IMR-90 (cell line): ENCODE results near the gene KCTD13. TPM values are rescaled to one million over a fixed set of nuclear protein-coding genes. Genes with fewer than 3 reads are reported as not detected.

ENCODE experiments used
- ATAC-seq: fragments of 200-7000 bp; cut with Tn5 transposase; 2 replicates; pipeline ENCODE4 v1.9.1; 2020; ENCODE audit warnings: low read depth, mild to moderate bottlenecking, moderate library complexity
- BruUV-seq: library from RNA; stranded (reverse); fragments of 400-500 nt; replicated peaks from 2 replicates; lab custom pipeline; 2021; lab: Mats Ljungman, UMichigan
- CTCF ChIA-PET: fragments of 300-600 bp; formaldehyde crosslinking; extraction: SDS; loops from one replicate; lab custom pipeline; 2021; ENCODE audit warnings: antibody characterized with exemption; lab: Yijun Ruan, JAX
- POLR2A ChIA-PET: fragments of 300-600 bp; sonication (Branson Sonifier 250); formaldehyde crosslinking; loops from one replicate; lab custom pipeline; 2022; ENCODE audit warnings: antibody characterized with exemption; ENCODE audit not compliant: unreplicated experiment; lab: Charles Lee
- DNase-seq: peaks from one replicate; pipeline ENCODE4 v3.0.0; 2013
- H2AFZ ChIP-seq: replicated peaks from 2 replicates; pipeline ENCODE3; 2013; ENCODE audit warnings: low read length, mild to moderate bottlenecking; ENCODE audit not compliant: poor library complexity
- H2AK5ac ChIP-seq: 2 replicates; pipeline ENCODE4 v1.6.1; 2013; ENCODE audit warnings: low read depth, low read length, inconsistent platforms
- H2AK9ac ChIP-seq: replicated peaks from 2 replicates; pipeline ENCODE3; 2013; ENCODE audit warnings: mild to moderate bottlenecking, low read depth, low read length, moderate library complexity; ENCODE audit not compliant: poor library complexity
- H2BK120ac ChIP-seq: 2 replicates; pipeline ENCODE4 v1.6.1; 2013; ENCODE audit warnings: low read depth, low read length, inconsistent platforms
- H2BK15ac ChIP-seq: 3 replicates; pipeline ENCODE4 v1.6.1; 2013; ENCODE audit warnings: low read depth, low read length, inconsistent platforms
- H2BK20ac ChIP-seq: 2 replicates; pipeline ENCODE4 v1.6.1; 2013; ENCODE audit warnings: low read depth, mild to moderate bottlenecking, inconsistent platforms, low read length, moderate library complexity
- H2BK5ac ChIP-seq: 2 replicates; pipeline ENCODE4 v1.6.1; 2013; ENCODE audit warnings: mild to moderate bottlenecking, low read depth, low read length, inconsistent platforms; ENCODE audit not compliant: poor library complexity, severe bottlenecking
- H3K14ac ChIP-seq: replicated peaks from 2 replicates; pipeline ENCODE4 v1.6.1; 2013; ENCODE audit warnings: low read depth, low read length, inconsistent platforms
- H3K18ac ChIP-seq: 2 replicates; pipeline ENCODE4 v1.6.1; 2013; ENCODE audit warnings: low read depth, low read length, control low read depth
- H3K23ac ChIP-seq: 2 replicates; pipeline ENCODE4 v1.6.1; 2013; ENCODE audit warnings: low read depth, low read length, inconsistent platforms
- H3K27ac ChIP-seq: 2 replicates; pipeline ENCODE4 v1.5.1; 2013; ENCODE audit warnings: mild to moderate bottlenecking, control low read depth, low read length; ENCODE audit not compliant: insufficient read depth
- H3K27me3 ChIP-seq: 2 replicates; pipeline ENCODE4 v1.6.1; 2013; ENCODE audit warnings: low read length; ENCODE audit not compliant: control insufficient read depth, insufficient read depth
- H3K36me3 ChIP-seq: 2 replicates; pipeline ENCODE4 v1.6.1; 2013; ENCODE audit warnings: low read length, mixed read lengths; ENCODE audit not compliant: control insufficient read depth, insufficient read depth
- H3K4ac ChIP-seq: 2 replicates; pipeline ENCODE4 v1.6.1; 2013; ENCODE audit warnings: low read depth, low read length, inconsistent platforms
- H3K4me1 ChIP-seq: 2 replicates; pipeline ENCODE4 v1.6.1; 2013; ENCODE audit warnings: low read length, mixed read lengths; ENCODE audit not compliant: control insufficient read depth, insufficient read depth
- H3K4me2 ChIP-seq: 2 replicates; pipeline ENCODE4 v1.6.1; 2013; ENCODE audit warnings: low read depth, mild to moderate bottlenecking, control low read depth, low read length, moderate library complexity
- H3K4me3 ChIP-seq: 2 replicates; pipeline ENCODE4 v1.5.1; 2013; ENCODE audit warnings: low read depth, mild to moderate bottlenecking, control low read depth, low read length, moderate library complexity; ENCODE audit not compliant: insufficient read depth
- H3K56ac ChIP-seq: 2 replicates; pipeline ENCODE4 v1.6.1; 2013; ENCODE audit warnings: low read length, inconsistent platforms; ENCODE audit not compliant: insufficient read depth; ENCODE audit errors: extremely low read depth
- H3K79me1 ChIP-seq, 2 experiments: 2 replicates each; pipeline ENCODE4 v1.6.1; 2013; ENCODE audit warnings: low read length in 2 of 2, inconsistent platforms in 1 of 2, low read depth in 1 of 2
- H3K9ac ChIP-seq: 2 replicates; pipeline ENCODE4 v1.6.1; 2013; ENCODE audit warnings: low read depth, low read length, control low read depth
- H3K9me1 ChIP-seq: 2 replicates; pipeline ENCODE4 v1.6.1; 2013; ENCODE audit warnings: low read length, inconsistent platforms; ENCODE audit not compliant: insufficient read depth
- H3K9me3 ChIP-seq: 2 replicates; pipeline ENCODE4 v1.6.1; 2013; ENCODE audit warnings: low read length; ENCODE audit not compliant: control insufficient read depth, insufficient read depth
- H4K20me1 ChIP-seq: 2 replicates; pipeline ENCODE4 v1.6.1; 2013; ENCODE audit warnings: low read length, inconsistent platforms; ENCODE audit not compliant: insufficient read depth
- H4K5ac ChIP-seq: 2 replicates; pipeline ENCODE4 v1.6.1; 2013; ENCODE audit warnings: mild to moderate bottlenecking, low read depth, low read length, control low read depth
- H4K8ac ChIP-seq, 2 experiments: 2 replicates each; pipeline ENCODE4 v1.6.1; 2013; ENCODE audit warnings: low read depth in 2 of 2, low read length in 2 of 2, control low read depth in 1 of 2, inconsistent platforms in 1 of 2
- H4K91ac ChIP-seq: 2 replicates; pipeline ENCODE4 v1.6.1; 2013; ENCODE audit warnings: low read depth, low read length, inconsistent platforms; ENCODE audit not compliant: insufficient read depth
- BHLHE40 ChIP-seq: fragments of 150-350 bp; IDR thresholded peaks from 2 replicates; pipeline ENCODE4 v1.6.1; 2016; ENCODE audit warnings: mild to moderate bottlenecking, low read depth, low read length
- CEBPB ChIP-seq: IDR thresholded peaks from 2 replicates; pipeline ENCODE4 v1.6.1; 2012; ENCODE audit warnings: low read depth, low read length, improper control_type of control experiment
- CHD1 ChIP-seq: IDR thresholded peaks from 2 replicates; pipeline ENCODE4 v1.6.1; 2012; ENCODE audit warnings: low read depth, low read length, improper control_type of control experiment
- FOS ChIP-seq: fragments of 150-350 bp; IDR thresholded peaks from 2 replicates; pipeline ENCODE4 v1.6.1; 2016; ENCODE audit warnings: low read depth, low read length
- MAFK ChIP-seq: IDR thresholded peaks from 2 replicates; pipeline ENCODE4 v1.6.1; 2012; ENCODE audit warnings: low read depth, low read length, improper control_type of control experiment
- MAZ ChIP-seq: IDR thresholded peaks from 2 replicates; pipeline ENCODE4 v1.6.1; 2012; ENCODE audit warnings: low read depth, mild to moderate bottlenecking, low read length, improper control_type of control experiment, moderate library complexity, borderline replicate concordance
- MXI1 ChIP-seq: IDR thresholded peaks from 2 replicates; pipeline ENCODE4 v1.6.1; 2012; ENCODE audit warnings: low read depth, mild to moderate bottlenecking, low read length, moderate library complexity, borderline replicate concordance
- NFE2L2 ChIP-seq: fragments of 150-350 bp; IDR thresholded peaks from 2 replicates; pipeline ENCODE4 v1.6.1; 2016; ENCODE audit warnings: low read depth, mild to moderate bottlenecking, low read length
- RAD21 ChIP-seq: IDR thresholded peaks from 2 replicates; pipeline ENCODE4 v1.6.1; 2012; ENCODE audit warnings: low read length, improper control_type of control experiment
- RCOR1 ChIP-seq: IDR thresholded peaks from 2 replicates; pipeline ENCODE4 v1.6.1; 2012; ENCODE audit warnings: mild to moderate bottlenecking, low read length, improper control_type of control experiment; ENCODE audit not compliant: insufficient replicate concordance
- RFX5 ChIP-seq: IDR thresholded peaks from 2 replicates; pipeline ENCODE4 v1.8.0; 2012; ENCODE audit warnings: low read depth, mild to moderate bottlenecking, low read length, moderate library complexity
- SMC3 ChIP-seq: fragments of 150-350 bp; IDR thresholded peaks from 2 replicates; pipeline ENCODE4 v1.6.1; 2016; ENCODE audit warnings: low read depth, mild to moderate bottlenecking, antibody characterized with exemption, low read length, moderate library complexity
- WGBS, 2 experiments: methylation state at CpG; one replicate each; pipeline versions ENCODE4 v1.1.5 to v1.1.7; 2013; ENCODE audit warnings: missing lambda C conversion rate in 2 of 2; ENCODE audit not compliant: insufficient read length in 1 of 2; ENCODE audit errors: extremely low coverage in 2 of 2; 5-methylcytosine and 5-hydroxymethylcytosine counted together
- dilution Hi-C: fragments of 300-500 bp; cut with HindIII; formaldehyde crosslinking; loops from one replicate; pipeline ENCODE4 v1.14.3; 2018; ENCODE audit warnings: low sequenced_read_pairs; ENCODE audit not compliant: unreplicated experiment
- in situ Hi-C: fragments of 300-500 bp; cut with MboI; formaldehyde crosslinking; loops from 3 replicates; pipeline ENCODE4 v1.14.3; 2019; ENCODE audit warnings: low sequenced_read_pairs, inconsistent platforms, mixed read lengths
- intact Hi-C: fragments of 100-400 bp; cut with micrococcal nuclease; formaldehyde crosslinking; loops from 2 replicates; pipeline ENCODE4 v1.10.0; 2022
- polyA plus RNA-seq, 3 experiments: library from polyadenylated mRNA; depleted of rRNA; stranded (reverse); fragments of >200 nt; gene quantifications; 2 replicates each; pipeline ENCODE4 v1.2.3, GENCODE V29; 2012; ENCODE audit warnings: low replicate concordance in 1 of 3
- total RNA-seq: library from RNA; depleted of rRNA; stranded (reverse); fragments of >200 nt; gene quantifications from 2 replicates; pipeline ENCODE4 v1.2.3, GENCODE V29; 2012
- TF ChIP-seq, protein P1 (sequence below): fragments of 150-350 bp; IDR thresholded peaks from 2 replicates; pipeline ENCODE4 v1.6.1; 2016; ENCODE audit warnings: low read depth, mild to moderate bottlenecking, low read length, moderate library complexity, borderline replicate concordance
- TF ChIP-seq, protein P2 (sequence below): conservative IDR thresholded peaks from 2 replicates; pipeline ENCODE4 v1.5.1; 2012; ENCODE audit warnings: mild to moderate bottlenecking, low read depth, low read length, improper control_type of control experiment
- TF ChIP-seq, protein P3 (sequence below): fragments of 150-350 bp; IDR thresholded peaks from 2 replicates; pipeline ENCODE4 v1.6.1; 2017; ENCODE audit warnings: mild to moderate bottlenecking, antibody characterized with exemption, low read length, low read depth

Gene KCTD13
- total and polyA plus RNA-seq, 2 of the 4 experiments (the other 2 are of a cell fraction) = 4.1 to 20.7 TPM

DNA sequence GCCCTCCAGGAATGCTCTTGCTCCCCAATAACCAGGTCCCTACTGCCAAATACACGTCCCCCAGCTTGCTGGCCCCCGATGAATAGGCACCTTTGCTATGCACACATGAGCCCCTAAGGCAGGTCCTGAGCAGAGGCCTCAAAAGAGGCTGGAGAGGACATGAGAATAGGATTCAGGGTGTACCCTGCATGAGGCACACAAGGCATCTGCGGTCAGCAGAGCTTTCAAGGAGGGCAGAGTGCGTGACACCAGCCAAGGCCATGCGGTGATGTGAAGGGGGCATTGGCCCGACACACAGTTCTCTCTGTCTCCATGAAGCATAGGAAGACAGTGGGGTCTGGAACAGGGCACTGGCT, 33.6 kb downstream of the KCTD13 start:
- in situ Hi-C loops = no loop called here
- no peaks in the 10 kb centered on the region for H4K20me1 ChIP-seq
- H3K9me1 ChIP-seq = no peaks in the 10 kb centered on the region; the same call in 1 of the 2 replicates
- no peak overlapping the region for H3K4me3 ChIP-seq
- CTCF ChIA-PET = no interaction called here
- H3K4me1 ChIP-seq = no peaks in the 10 kb centered on the region
- TF ChIP-seq BHLHE40 = no peak
- TF ChIP-seq SMC3 = no peak
- TF ChIP-seq, protein P1, sequence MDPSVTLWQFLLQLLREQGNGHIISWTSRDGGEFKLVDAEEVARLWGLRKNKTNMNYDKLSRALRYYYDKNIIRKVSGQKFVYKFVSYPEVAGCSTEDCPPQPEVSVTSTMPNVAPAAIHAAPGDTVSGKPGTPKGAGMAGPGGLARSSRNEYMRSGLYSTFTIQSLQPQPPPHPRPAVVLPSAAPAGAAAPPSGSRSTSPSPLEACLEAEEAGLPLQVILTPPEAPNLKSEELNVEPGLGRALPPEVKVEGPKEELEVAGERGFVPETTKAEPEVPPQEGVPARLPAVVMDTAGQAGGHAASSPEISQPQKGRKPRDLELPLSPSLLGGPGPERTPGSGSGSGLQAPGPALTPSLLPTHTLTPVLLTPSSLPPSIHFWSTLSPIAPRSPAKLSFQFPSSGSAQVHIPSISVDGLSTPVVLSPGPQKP = no peak
- TF ChIP-seq, protein P2, sequence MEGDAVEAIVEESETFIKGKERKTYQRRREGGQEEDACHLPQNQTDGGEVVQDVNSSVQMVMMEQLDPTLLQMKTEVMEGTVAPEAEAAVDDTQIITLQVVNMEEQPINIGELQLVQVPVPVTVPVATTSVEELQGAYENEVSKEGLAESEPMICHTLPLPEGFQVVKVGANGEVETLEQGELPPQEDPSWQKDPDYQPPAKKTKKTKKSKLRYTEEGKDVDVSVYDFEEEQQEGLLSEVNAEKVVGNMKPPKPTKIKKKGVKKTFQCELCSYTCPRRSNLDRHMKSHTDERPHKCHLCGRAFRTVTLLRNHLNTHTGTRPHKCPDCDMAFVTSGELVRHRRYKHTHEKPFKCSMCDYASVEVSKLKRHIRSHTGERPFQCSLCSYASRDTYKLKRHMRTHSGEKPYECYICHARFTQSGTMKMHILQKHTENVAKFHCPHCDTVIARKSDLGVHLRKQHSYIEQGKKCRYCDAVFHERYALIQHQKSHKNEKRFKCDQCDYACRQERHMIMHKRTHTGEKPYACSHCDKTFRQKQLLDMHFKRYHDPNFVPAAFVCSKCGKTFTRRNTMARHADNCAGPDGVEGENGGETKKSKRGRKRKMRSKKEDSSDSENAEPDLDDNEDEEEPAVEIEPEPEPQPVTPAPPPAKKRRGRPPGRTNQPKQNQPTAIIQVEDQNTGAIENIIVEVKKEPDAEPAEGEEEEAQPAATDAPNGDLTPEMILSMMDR = no peak
- no peak for TF ChIP-seq CHD1
- no peak for TF ChIP-seq RAD21
- no peak for TF ChIP-seq RCOR1
- TF ChIP-seq MAFK = no peak
- no peak for TF ChIP-seq MAZ
- TF ChIP-seq FOS = no peak
- no peak for TF ChIP-seq MXI1
- TF ChIP-seq, protein P3, sequence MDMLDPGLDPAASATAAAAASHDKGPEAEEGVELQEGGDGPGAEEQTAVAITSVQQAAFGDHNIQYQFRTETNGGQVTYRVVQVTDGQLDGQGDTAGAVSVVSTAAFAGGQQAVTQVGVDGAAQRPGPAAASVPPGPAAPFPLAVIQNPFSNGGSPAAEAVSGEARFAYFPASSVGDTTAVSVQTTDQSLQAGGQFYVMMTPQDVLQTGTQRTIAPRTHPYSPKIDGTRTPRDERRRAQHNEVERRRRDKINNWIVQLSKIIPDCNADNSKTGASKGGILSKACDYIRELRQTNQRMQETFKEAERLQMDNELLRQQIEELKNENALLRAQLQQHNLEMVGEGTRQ = no peak
- no peak for TF ChIP-seq RFX5
- TF ChIP-seq NFE2L2 = no peak
- no peak for TF ChIP-seq CEBPB
- POLR2A ChIA-PET = no interaction called here
- 0 out of 2 replicates have a peak, but pooled peaks cover 2% of the 10 kb centered on the region for H3K36me3 ChIP-seq
- no peak overlapping the region for H2BK5ac ChIP-seq
- H3K4me2 ChIP-seq = no peak overlapping the region
- H4K8ac ChIP-seq = no peak overlapping the region
- no peak overlapping the region for H3K23ac ChIP-seq
- no peak overlapping the region for H3K27ac ChIP-seq
- H2BK15ac ChIP-seq = no peak overlapping the region
- H3K18ac ChIP-seq = no peak overlapping the region
- H2AK5ac ChIP-seq = no peak overlapping the region
- ATAC-seq = no peak
- H2BK120ac ChIP-seq = no peak overlapping the region
- H3K4ac ChIP-seq = no peak overlapping the region
- H2BK20ac ChIP-seq = no peak overlapping the region
- intact Hi-C loops = no loop called here
- no peaks in the 10 kb centered on the region for H3K9me3 ChIP-seq
- no peak overlapping the region for H3K9ac ChIP-seq
- dilution Hi-C loops = no loop called here
- no peak overlapping the region for H4K91ac ChIP-seq
- no peaks in the 10 kb centered on the region for H3K27me3 ChIP-seq
- no peak for DNase-seq
- no peak overlapping the region for H2AFZ ChIP-seq
- H3K14ac ChIP-seq = no peak overlapping the region
- H4K5ac ChIP-seq = no peak overlapping the region
- no peak overlapping the region for H3K56ac ChIP-seq
- WGBS, 2 experiments = 82% methylated on average over 3 of the region's 6 CpGs; no CpG with 5 or more reads in 1 of the 2 experiments
- BruUV-seq = no TSS peak
- no peaks in the 10 kb centered on the region for H3K79me1 ChIP-seq
- H2AK9ac ChIP-seq = no peak overlapping the region
